B cell (primary cell): ENCODE results near the gene OSBPL1A.

ENCODE experiments used
- CTCF ChIP-seq: fragments of 200-600 bp; IDR thresholded peaks from one replicate; pipeline ENCODE4 v1.8.0; 2022; ENCODE audit warnings: antibody characterized with exemption, mild to moderate bottlenecking
- EZH2 ChIP-seq: IDR thresholded peaks from 2 replicates; pipeline ENCODE4 v1.6.1; 2012; ENCODE audit warnings: borderline replicate concordance, low read depth, mild to moderate bottlenecking, moderate library complexity, low read length; ENCODE audit not compliant: insufficient read depth, poor library complexity, severe bottlenecking

- TF ChIP-seq CTCF = no peak
- TF ChIP-seq EZH2 = no peak
Measured at GRCh38 chr18:24112874-24113615, 284.6 kb downstream of the OSBPL1A start.
